GM18517 (cell line): Measurements from ENCODE around the gene PDE3B.
"Not testable (repeated sequence)": the region's sequence is repeated elsewhere in the genome, so short reads cannot be mapped to it uniquely, and the experiment has no call there.

Experiments used
- ATAC-seq: cut with Tn5 transposase; IDR thresholded peaks from one replicate; pipeline ENCODE4 v1.9.1; 2021; ENCODE audit warnings: mild to moderate bottlenecking, moderate library complexity; ENCODE audit not compliant: unreplicated experiment

PDE3B gene

GRCh38 chr11:14673824-14674405 lies 30.3 kb downstream of the PDE3B start:
- no peak for ATAC-seq

- ATAC-seq: no peak
Observed at GRCh38 chr11:14676068-14676467, 32.5 kb downstream of the PDE3B start.

- ATAC-seq: no peak
Observed at GRCh38 chr11:14677146-14677545, 33.5 kb downstream of the PDE3B start.

- ATAC-seq: no peak
Observed at GRCh38 chr11:14678350-14678749, 34.7 kb downstream of the PDE3B start.

- no peak for ATAC-seq
Observed at GRCh38 chr11:14679662-14680061, 36.1 kb downstream of the PDE3B start.

- ATAC-seq: not testable (repeated sequence)
Observed at GRCh38 chr11:14684234-14684915, 40.8 kb downstream of the PDE3B start.

- no peak for ATAC-seq
Observed at GRCh38 chr11:14687456-14687855, 43.9 kb downstream of the PDE3B start.

- ATAC-seq: no peak
Observed at GRCh38 chr11:14687943-14688627, 44.5 kb downstream of the PDE3B start.

GRCh38 chr11:14695656-14696055 lies 52.1 kb downstream of the PDE3B start:
- not testable (repeated sequence) for ATAC-seq

- ATAC-seq: no peak
Observed at GRCh38 chr11:14698771-14699170, 55.2 kb downstream of the PDE3B start.

- no peak for ATAC-seq
Observed at GRCh38 chr11:14700593-14700992, 57.0 kb downstream of the PDE3B start.

GRCh38 chr11:14702760-14703159 lies 59.2 kb downstream of the PDE3B start:
- no peak for ATAC-seq

GRCh38 chr11:14703731-14704130 lies 60.1 kb downstream of the PDE3B start:
- ATAC-seq: no peak

GRCh38 chr11:14705067-14705466 lies 61.5 kb downstream of the PDE3B start:
- ATAC-seq: no peak

GRCh38 chr11:14713496-14714244 lies 70.1 kb downstream of the PDE3B start:
- ATAC-seq: no peak

GRCh38 chr11:14715669-14716068 lies 72.1 kb downstream of the PDE3B start:
- ATAC-seq: not testable (repeated sequence)

GRCh38 chr11:14722496-14722895 lies 78.9 kb downstream of the PDE3B start:
- ATAC-seq: no peak

GRCh38 chr11:14725150-14725549 lies 81.5 kb downstream of the PDE3B start:
- no peak for ATAC-seq

GRCh38 chr11:14727215-14727614 lies 83.6 kb downstream of the PDE3B start:
- no peak for ATAC-seq

GRCh38 chr11:14727746-14728145 lies 84.1 kb downstream of the PDE3B start:
- no peak for ATAC-seq

- not testable (repeated sequence) for ATAC-seq
Observed at GRCh38 chr11:14740539-14740938, 96.9 kb downstream of the PDE3B start.
